ENCODE data around the gene DNAH8.
A peak's percentile ranks its signal among the peaks of the same experiment; 100 is the strongest.

Gene DNAH8

DNA sequence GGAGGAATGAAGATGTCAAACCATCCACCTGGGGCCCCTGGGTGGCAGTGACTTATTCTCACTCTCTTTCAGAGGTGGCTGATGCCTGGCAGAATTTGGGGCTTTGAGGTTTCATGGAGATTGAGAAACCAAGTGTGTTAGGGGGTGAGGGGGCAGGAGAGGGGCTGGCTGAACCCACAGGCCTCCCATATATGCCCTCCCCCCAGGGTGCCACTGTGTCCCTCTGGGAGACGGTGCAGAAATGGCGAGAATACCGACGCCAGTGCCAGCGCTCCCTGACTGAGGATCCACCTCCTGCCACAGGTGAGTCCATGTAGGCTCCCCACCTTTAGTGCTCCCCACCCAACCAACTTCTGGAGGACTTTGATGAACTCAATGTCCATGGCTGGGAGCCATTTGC is 341.1 kb downstream of the DNAH8 start:
- DNase-seq: no peak

DNA sequence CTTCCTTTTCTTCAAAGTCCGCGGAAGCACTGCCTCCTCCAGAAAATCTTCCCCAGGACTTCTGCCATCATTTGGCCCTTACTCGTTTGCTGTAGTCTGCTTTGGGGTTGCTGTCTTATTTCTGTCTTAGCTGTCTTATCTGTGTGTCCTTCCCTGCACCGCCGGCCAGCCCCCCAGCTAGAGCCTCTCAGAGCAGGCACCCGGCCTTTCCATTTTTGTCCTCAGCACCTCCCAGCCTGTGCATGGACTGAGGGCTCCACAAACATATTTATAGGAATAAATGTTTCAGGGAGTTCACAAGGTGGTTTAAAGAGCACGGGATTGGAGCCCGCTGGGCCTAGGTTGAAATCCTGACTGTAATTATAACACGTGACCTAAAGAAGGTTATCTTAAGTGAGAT is 341.6 kb downstream of the DNAH8 start:
- DNase-seq: no peak

DNA sequence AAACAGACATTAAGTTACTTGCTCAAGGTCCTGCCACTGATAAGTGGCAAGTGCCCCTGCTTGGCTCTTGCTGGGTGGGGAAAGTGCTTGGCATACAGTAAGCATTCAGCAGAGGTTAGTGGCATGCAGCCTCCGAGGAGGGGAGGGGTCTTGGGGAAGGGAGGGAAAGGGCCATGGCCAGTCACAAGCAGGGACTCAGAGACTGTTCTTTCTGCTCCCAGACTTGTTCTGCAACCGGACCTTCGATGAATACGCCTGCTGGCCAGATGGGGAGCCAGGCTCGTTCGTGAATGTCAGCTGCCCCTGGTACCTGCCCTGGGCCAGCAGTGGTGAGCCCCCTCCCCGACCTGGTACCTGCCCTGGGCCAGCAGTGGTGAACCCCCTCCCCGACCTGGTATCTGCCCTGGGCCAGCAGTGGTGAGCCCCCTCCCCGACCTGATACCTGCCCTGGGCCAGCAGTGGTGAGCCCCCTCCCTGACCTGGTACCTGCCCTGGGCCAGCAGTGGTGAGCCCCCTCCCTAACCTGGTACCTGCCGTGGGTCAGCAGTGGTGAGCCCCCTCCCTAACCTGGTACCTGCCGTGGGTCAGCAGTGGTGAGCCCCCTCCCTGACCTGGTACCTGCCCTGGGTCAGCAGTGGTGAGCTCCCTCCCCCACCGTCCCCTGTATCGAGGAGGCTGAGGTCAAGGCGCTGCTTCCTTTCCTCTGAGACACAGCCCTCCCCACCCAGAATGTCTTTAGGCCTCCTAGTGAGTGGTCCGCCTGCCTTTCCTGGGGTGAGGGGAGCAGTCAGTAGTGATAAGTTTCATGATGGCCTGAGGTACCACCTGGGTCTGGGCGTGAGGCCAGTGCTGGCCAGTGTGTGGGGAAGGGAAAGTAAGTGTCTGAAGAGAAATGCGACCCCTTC is 342.4 kb downstream of the DNAH8 start:
- no peak for DNase-seq

DNA sequence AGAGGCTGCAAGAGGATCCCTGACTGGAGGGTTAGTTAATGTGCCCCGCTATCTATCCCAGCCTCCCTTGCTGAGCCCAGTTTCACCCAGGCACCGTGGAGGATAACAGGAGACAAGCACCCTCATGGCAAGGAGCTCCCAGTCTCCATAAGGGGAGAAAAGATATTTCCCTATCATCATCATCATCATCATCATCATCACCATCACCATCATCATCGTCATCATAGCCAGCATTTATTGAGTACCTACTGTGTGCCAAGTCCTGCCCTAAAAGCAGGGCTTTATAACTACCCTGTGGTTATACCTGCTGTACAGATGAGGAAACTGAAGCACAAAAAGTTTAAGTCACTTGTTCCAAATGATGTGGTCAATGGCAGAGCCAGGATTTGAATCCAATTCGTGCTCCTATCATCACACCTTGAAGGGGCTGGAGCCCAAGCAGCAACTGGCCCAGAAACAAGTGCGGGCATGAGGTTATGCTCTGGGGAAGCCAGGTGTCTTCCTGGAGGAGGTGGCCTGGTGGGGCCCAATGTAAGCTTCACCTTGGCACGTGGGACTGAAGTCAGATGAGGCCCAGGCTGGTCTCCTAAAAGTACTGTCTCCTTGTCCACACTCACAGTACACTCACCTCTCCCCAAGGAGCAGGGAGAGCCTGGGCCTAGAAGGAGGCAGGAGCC is 343.5 kb downstream of the DNAH8 start:
- no peak for DNase-seq

DNA sequence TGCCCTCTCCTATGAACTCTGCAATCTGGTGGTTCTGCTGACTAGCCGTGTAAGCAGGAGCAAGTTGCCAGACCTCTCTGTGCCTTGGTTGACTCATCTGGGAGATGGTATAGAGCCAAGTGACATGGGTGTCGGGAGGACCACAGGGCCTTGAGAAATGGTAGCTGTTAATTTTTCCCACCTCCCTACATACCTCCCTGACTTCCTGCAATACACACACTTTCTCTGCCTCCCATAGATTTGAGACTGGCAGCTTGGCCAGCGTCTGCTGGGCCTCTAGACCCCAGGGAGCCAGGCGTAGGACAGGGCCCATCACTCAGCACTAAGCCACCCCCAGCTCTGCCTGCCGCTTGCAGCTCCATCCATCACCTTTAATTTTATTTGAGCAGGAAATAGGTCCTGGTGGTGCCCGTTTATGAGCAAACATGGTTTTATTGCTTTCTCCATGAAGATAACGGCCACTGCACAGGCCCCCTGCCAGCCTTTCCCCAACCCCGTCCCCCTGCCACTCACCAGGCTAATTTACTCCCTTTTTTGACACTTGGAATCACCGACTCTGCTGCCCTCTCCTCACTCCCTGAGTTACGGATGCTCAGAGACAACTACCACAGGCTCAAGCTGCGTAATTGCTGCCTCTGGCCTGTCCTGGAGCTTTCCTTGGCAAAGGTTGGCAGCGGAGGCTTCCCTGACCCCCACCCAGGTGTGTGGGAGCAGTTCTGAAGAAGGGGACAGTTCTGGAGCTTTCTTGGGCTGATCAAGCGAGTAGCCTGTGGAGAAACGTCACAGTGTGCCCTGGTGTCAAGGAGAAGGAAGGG is 344.6 kb downstream of the DNAH8 start:
- no peak for DNase-seq

DNA sequence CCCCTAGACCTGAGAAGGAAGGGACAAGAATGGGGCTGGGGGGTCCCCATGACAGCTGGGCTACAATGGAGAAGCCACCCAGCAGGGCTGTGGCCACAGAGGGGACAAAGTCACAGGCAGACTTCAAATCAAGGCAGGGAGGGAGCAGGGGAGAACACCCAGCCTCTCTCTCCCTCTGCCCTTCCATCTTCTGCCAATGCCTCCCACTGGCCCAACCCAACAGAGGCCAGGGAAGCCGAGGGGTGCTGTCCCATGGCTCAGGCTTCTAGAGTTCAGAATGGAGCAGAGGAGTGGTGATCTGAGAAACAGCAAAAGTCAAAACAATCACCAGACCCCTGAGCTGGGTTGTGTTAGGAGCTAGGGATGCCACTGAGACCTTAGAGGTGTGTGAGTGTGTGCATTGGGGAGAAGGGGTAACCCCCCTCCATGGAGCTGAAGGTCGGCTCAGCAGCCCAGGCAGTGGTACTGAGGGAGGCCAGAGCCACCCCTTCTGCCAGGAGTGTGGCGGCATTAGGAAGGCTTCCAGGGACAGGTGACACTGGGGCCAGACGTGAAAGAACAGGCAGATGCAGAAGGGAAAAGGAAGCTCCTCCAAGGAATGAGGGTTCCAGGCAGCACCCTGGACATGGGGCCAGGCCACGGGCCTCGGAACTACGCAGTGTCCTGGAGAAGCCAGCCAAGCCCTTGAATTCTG is 345.5 kb downstream of the DNAH8 start:
- DNase-seq: no peak

DNA sequence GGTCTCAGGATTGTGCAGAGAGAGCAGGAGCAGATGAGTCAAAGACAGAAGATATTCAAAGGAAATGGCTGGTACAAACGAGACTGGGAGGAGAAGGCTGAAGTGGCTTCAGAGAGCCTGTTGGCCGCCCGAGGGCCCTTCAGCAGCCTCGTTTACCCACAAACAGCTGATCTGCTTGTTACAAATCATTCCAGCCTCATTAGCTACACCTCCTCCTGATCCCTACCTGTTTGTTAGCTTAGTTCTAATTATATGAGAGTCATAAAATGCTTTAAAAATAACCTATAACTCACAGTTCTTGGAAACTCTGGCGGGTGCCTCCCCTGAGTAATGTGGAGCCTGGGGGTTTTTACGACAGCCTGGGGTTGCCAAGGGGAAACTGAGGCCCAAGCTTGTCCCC is 346.1 kb downstream of the DNAH8 start:
- no peak for DNase-seq

DNA sequence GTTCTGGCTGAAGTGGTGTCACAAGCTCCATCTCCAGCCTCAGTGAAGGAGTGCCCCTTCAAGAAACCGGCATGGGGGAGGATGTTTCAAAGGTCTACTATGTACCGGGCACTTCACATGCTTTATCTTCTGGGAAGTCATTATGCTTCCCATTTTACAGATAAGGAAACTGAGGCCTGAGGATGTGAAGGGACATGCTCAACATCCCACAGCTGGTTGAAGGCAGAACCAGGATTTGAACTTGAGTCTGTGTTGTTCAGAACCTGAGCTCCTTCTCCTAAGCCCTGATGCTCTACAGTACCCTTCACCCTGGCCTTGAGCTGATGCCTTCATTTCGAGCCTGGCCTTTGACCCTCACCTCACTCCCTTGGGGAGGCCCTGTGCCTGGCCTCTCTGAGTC is 346.5 kb downstream of the DNAH8 start:
- no peak for DNase-seq

DNA sequence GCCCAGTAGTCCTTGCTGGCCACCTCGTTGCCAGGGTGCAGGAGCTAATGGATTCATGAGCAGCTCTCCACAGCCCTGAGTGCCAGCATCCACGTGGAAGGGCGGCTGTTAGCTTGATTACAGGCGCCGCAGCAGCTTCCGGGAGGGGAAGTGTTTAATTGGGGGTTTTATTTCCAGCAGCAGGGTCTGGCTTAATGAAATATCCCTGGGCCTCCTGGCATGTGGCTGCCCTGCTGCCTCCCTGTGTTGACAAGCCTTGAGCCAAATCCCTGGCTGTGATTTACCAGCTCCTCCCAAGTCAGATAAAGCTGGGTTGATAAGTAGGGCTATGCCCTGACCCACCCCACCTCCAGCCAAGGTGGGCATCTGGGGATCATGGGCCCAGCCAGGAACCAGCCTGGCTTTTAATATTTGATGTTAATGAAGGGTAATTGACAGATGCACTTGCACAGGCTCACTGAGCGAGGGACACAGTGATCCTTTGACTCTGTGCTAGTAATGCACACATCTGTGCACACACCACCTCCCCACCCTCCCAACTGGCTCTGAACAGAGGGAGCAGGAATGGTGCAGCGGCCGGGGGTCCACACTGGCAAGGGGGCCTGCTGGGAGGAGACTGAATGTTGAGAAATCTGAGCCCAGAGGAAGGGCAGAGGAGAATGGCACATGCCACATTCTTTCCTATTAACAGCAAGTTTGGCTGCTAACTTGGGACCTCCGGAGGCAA is 347.1 kb downstream of the DNAH8 start:
- DNase-seq: peak; percentile 95

DNA sequence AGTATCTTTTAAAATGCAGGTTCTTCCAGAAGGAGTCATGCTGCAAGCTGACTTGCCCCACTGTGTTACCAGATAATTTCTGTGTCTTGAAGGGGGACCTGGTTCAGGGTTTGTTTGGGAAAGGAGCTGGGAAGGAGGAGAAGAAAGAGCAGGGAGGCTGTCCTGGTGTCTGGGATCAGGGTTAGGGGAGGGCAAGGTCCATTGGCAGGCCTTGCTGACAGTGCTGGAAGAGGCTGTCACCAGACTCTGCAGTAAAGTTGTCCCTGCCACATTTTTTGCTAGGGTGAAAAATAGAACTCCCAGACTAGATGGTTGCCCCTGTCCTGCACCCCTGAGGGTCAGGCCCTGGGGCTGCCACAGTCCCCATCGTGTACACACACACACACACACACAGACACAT is 348.4 kb downstream of the DNAH8 start:
- DNase-seq: no peak

DNA sequence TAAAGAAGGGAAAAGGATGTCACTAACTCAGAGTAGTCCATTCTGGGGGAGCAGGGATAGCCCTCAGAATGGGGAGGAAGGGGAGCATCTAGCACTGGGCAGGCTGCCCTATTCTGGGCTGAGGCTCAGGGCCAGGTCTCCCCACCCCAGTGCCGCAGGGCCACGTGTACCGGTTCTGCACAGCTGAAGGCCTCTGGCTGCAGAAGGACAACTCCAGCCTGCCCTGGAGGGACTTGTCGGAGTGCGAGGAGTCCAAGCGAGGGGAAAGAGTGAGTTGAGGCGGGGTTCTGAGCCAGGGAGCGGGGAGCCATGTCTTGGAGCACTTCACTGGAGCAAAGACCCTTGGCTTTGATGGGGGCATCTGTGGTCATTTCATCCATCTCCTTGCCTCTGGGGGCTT is 350.4 kb downstream of the DNAH8 start:
- no peak for DNase-seq

DNA sequence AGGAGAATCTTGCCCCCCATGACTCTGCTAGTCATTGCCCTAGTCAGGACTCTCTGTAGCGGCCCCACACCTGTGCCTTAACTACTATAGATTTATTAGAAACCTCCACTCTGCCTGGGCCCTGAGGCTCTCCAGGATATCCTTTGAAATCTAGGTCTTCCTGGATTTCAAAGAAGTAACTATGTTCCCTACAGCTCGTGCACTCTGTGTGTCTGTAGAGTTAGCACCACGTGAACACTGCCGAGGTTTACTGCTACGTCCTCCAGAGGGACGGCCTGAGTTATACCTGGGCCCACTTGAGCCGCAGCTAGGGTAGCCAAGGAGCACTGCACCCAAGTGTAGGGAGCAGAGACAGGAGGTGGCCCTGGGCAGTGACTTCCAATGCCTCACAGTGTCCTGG is 353.3 kb downstream of the DNAH8 start:
- no peak for DNase-seq

DNA sequence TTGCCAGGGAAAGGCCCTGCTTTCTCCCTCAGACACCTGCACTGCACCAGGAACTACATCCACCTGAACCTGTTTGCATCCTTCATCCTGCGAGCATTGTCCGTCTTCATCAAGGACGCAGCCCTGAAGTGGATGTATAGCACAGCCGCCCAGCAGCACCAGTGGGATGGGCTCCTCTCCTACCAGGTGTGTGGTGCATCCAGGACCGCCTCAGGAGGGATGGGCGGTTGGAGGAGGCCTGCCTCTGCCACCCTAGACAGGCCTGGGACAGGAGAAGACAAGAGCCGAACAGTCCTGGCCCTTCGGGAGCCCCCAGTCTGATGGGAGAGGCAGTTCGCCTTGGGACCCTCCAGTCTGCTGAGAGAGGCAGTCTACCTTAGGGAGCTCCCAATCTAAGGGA is 357.7 kb downstream of the DNAH8 start:
- DNase-seq: no peak

DNA sequence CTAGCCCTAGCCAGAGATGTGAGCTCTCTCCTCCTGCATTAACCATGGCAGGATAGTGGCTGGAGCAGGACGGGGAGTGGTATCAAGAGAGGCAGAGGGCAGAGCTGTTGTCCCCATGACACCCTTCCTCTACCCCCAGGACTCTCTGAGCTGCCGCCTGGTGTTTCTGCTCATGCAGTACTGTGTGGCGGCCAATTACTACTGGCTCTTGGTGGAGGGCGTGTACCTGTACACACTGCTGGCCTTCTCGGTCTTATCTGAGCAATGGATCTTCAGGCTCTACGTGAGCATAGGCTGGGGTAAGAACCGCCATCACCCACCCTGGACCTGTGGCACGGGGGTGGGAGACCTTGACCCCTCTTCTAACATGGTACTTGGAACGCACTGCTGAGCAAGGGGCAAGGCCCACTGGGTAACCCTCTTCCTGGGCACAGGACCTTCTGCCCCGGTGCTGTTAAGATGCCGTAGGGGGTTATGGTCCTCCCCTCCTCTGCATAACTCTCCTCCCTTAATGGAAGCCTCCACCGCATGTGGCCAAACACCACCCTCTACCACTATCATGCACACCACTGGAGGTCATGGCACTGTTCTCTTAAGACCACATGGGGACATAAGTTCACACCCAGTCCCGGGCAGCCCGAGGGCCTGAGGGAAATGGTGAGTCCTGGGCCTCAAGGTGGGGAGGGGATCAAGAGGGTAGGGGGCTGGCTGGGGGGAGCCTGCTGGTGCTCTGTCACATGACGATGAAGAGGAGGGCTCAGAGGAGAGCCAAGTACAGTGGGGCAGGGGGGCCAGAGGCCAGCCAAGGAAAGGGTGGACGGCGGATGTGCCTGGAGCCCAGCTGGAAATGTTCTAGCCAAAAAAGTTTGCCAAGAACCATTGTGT is 358.6 kb downstream of the DNAH8 start:
- no peak for DNase-seq

DNA sequence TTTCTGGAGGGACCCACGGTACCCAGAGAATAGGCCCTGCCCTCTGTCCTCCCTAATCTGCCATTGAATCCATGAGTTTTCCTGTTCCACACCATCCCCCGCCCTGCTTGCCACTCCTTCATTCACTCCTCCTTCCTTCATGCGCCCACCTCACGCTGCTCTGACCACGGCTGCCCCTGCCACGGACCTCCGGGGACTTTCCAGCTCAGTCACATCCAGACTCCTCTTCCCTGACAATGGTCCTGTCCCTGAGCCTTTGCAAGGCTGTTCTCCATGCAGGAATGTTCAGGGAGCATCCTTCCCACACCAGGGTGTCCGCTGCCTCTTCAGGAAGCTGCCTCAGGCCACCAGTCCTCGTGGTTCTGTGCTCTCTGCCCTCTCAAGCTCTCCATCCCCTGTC is 359.4 kb downstream of the DNAH8 start:
- no peak for DNase-seq

DNA sequence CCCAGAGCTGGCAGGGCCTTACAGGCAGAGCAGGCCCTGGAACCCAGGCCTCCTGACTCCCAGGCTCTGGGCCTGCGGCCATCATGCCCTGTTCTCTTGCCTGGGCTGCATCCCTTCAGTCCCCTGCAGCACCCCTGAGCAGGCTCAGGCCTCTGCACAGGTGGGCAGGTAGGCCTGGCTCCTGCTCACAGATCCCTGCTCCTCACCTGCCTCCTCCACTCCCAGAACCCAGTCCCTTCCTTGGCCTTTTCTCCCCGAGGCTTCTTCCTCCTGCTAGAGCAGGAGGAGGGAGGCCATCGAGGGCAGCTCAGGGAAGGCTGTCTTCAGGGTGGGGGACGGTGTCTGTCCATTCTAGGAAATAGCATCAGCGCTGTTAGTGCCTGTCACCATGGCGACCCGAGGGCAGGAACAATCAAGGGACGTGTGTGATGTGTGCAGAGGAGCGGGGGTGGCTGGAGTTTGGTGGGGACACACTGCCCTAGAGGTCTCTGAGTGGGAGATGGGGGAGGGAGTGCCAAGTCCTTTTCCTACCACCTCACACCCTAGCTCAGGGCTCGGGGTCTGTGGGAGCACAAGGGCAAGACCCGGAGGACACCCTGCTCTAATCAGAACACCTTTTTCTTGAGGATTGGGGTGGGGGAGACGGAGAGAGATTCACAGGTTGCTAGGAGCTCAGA is 360.0 kb downstream of the DNAH8 start:
- DNase-seq: no peak

DNA sequence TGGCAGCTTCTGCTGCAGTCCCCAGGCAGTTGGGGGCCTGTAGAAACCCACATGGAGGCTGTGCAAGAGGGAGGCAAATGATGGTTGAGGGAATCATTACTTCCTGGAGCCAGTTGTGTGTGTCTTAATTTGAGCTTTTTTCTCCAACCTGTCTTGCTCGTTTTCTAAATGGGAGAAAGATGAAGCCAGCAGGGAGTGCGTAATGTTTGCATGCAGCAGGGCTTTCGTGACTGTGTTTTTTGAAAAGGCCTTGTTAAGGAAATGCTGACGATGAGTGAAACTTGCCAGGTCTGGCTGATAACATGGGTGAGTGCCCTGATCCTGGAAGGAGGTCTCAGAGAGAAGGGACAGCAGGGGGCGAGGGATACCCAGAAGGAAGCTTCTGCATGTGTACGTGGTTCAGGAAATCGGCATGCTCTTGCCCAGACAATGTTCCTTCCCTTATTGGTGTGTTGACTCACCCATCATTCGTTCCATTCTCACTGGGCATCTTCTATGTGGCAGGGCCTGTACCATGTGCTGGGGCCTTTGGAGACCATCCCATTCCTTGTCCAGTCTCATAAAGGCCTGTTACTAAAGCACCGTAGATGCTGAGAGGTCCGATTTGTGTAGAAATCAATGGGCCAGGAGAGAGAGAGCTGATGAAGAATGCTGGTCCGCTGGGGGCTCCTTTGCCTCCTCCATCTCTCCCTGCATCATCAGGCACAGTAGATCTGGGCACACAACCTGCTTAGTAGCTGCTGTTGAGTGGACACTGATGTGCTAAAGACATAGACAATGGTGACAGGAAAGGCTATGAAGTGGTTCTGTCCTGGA is 360.9 kb downstream of the DNAH8 start:
- DNase-seq: no peak

DNA sequence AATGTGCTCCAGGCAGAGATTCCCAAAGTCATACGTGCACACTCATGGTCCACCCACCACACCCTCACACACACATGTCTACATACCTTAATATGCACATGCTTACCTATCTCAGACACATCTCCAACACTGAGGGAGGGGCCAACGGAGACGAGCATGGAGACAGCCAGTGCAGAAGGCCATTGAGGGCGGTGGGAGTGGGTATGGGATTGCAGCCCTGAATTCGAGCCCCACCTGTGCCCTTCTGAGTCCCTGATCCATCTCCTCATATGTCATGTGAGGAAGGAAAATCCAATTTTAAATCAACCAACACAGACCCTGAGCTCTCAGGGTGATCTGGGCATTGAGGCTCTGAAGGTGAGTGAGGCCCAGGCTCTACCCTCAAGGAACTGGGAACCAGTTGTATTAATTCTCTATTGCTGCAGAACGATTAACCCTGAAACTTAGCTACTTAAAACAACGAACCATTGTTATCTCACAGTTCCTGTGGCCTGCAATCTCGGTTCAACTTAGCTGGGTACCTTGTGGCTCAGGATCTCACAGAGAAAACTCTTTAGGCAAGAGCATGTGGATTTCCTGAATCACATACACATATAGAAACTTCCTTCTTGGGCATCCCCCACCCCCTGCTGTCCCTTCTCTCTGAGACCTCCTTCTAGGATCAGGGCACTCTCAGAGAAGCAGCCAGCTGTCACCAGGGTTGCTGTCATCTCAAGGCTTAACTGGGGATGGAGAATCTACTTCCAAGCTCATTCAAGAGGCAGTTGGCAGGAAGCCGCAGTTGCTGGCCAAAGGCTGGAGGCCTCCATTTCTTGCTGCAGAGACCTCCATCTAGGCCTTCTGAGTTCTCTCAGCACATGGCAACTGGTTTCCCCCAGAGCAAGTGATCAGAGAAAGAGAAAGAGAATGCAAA is 361.8 kb downstream of the DNAH8 start:
- DNase-seq: peak; percentile 71

Data from NCI-H82 (cell line).